Epithelial cell of esophagus (primary cell): ENCODE measurements around the gene PTMA.

ENCODE experiments used
- DNase-seq: peaks from one replicate; pipeline ENCODE4 v3.0.0; 2010; ENCODE audit warnings: low read depth
- H3K4me3 ChIP-seq: 2 replicates; pipeline ENCODE4 v1.5.1; 2011; ENCODE audit warnings: mild to moderate bottlenecking, low read length, control low read depth
- TF ChIP-seq, protein P1 (sequence below): IDR thresholded peaks from 2 replicates; pipeline ENCODE4 v1.5.1; 2011; ENCODE audit warnings: low read depth, mild to moderate bottlenecking, low read length, control low read depth, inconsistent platforms; ENCODE audit not compliant: insufficient read depth; ENCODE audit errors: missing control alignments

PTMA gene

DNA sequence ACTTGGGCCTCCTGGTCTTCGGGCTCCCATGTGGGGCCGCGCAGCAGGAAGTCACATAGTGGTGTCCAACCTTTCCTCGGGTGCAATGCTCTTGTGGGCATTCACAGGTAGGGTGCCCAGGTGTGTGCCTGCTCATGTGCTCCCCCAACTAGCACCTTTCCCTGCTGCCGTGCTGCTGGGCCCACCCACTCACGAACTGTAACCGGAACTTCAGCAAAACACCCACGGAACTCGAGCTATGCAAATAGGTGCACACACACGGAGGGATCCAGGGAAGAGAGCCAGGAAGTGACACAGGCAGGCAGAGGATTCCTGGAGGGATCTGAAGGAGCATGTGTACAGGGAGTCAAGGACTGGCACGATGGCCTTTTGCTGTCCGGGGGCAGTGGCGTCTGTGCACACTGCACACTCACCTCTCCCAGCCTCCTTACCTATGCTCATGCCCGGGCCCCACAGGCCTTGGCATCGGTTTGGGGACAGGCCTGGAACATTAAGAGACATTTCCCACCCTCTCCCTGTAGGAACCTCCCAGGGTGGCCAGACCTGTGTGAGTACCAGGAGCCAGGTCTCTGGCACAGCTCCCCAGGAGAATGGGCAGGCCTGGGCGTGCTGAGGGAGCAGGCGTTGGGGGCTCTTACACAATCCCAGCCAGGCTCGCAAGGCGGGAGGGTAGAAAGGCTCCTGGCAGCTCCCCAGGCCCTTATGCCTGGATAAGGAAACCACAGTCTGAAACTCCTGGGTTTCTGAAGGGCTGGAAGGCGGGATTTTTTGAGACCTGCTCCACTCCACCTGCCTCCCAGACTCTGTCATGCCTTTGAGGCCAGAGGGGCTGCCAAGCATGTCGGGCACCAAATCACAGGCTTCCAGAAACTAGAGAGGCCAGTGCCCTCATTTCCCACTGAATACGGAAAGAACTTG is 6.6 kb upstream of the PTMA start:
- peak; percentile 95 for DNase-seq
- TF ChIP-seq, protein P1, sequence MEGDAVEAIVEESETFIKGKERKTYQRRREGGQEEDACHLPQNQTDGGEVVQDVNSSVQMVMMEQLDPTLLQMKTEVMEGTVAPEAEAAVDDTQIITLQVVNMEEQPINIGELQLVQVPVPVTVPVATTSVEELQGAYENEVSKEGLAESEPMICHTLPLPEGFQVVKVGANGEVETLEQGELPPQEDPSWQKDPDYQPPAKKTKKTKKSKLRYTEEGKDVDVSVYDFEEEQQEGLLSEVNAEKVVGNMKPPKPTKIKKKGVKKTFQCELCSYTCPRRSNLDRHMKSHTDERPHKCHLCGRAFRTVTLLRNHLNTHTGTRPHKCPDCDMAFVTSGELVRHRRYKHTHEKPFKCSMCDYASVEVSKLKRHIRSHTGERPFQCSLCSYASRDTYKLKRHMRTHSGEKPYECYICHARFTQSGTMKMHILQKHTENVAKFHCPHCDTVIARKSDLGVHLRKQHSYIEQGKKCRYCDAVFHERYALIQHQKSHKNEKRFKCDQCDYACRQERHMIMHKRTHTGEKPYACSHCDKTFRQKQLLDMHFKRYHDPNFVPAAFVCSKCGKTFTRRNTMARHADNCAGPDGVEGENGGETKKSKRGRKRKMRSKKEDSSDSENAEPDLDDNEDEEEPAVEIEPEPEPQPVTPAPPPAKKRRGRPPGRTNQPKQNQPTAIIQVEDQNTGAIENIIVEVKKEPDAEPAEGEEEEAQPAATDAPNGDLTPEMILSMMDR: no peak
- no peak overlapping the region for H3K4me3 ChIP-seq

DNA sequence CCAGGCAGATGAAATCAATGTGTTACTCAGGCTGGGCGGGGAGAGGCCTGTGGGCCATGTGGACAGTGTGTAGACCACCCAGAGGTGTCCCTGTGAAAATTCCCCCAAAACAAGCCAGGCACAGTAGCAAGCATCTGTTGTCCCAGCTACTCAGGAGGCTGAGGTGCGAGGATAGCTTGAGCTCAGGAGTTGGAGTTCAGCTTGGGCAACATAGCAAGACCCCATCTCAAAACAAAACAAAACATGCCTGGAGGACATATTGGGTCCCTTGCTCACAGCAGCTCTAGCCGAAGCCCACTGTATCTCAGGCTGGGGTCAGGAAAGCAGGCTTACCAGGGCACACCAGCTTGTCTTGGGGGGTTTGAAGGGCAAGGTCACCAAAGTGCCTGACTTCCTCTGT is 4.3 kb upstream of the PTMA start:
- no peak overlapping the region for H3K4me3 ChIP-seq
- TF ChIP-seq, protein P1: no peak
- no peak for DNase-seq

DNA sequence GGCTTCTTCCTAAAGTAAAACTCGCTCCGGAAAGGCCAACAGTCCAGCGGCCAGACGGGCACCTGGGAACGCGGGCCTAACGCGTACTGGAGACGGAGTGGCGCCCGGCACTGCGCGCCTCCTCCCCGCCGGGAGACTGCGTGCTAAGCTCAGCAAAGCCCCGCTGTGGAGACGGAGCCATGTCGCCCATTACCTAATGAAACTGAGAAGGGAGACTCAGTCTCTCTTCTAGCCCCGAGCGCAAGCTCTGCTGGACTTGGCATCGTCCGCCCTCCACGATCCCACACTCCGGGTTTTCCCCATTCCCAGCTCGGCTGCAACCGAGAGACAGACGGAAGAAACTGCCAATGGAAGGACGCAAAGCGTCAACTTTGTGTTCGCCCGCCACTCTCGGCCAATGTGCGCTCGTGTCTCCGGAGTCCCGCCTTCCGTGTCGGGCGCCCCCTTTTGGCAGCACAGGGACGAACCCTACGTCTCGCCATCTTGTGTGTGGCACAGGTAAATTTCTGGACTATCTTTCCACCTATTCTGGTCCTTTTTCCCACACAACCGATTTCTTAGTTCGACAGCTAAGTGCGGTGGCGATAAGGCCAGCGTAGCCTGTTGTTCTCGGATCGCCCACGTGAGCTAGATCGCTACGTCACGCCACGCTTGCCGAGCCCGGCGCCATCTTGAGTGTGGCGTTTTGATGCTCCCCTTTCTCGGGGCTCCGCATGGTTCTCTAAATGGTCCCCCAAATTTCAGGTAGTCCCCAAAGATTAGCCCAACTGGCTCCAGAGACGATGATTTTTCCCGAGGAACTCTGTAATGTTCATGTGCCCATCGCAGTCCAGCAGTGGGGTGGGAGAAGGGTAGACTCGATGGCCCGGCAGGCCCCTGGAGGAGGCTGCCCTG is 1.3 kb upstream of the PTMA start:
- TF ChIP-seq, protein P1: peak; percentile 88
- peak; percentile 99 for DNase-seq
- peak overlapping the region; percentile 85 for H3K4me3 ChIP-seq

DNA sequence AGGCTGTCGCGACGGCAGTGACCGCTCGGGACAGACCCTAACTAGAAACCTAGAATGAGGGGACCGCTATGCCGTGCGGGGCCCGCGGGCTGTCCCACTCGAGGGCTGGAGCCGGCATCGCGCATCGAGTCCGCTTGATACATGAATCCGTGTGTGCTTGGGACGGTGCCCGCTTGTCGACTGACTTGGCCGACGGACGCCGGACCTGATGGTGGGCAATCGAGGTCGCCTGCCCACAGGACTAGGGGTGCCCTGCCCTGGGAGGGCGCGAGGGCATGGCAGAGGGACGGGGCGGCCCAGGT is 749 bp upstream of the PTMA start:
- TF ChIP-seq, protein P1: no peak
- peak overlapping the region; percentile 85 for H3K4me3 ChIP-seq
- peak; percentile 50 for DNase-seq

DNA sequence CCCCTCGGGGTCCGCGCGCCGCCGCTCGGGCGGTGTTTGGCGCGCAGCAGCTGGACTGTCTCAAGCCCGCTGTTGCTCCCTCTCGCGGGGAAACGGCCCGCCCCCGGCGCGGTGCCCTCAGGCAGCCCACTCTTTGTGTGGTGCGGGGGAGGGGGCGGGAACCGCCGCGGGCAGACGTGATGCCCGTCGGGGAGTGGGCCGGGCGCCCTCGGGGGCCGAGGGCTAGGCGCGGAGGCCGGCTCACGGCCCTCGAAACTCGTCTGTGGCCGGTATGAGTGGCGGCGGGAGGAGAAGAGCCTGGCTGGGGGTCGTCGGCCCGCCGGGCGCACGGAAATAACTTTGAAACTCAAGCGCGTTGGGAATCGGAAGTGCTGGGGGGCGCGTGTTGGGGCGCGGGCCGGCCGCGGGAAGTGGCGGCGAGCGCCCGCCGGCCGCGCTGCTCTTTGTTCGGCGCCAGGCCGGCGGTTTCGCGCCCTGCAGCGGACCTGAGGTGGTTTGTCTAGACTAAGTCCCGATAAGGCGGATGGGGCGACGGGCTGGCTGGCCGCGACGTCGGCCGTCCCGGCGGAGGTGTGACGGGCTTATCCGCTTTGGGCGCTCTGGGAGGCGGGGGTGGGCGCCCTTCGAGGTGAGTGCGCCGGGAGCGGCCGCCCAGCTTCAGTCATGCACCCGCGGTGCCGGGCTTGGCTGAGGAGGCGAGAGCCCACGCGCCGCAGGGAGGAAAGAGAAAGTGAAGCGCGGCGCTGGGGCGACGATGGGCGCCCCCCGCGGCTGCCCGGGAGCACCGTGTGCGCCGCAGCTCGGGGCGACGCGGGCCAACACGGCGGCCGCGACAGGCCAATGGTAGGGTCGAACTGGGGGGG is 679 bp downstream of the PTMA start:
- H3K4me3 ChIP-seq: peak overlapping the region; percentile 74
- peak; percentile 32 for DNase-seq
- TF ChIP-seq, protein P1: no peak

DNA sequence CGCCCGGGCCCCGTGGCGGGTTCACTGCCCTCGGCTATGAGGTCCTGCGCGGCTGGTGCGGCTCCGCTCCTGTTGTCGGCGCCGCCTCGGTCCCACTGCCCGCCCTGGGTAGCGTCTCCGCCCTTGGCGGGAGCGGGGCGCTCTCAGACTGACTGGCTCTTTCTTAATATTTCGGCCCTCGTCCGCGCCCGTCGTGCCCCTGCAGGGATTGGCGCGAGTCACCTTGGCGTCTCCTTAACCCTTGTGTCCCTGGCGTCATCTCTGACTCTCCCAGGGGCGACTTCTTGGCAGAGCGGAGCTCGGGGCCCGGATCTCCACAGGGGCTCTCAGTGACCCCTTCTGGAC is 1.3 kb downstream of the PTMA start:
- peak; percentile 22 for DNase-seq
- peak overlapping the region; percentile 74 for H3K4me3 ChIP-seq
- TF ChIP-seq, protein P1: no peak
